ENCODE measurements around the gene RTKN.

The RTKN gene

GRCh38 chr2:74428675-74429074, 13.1 kb downstream of the RTKN start:
- WGBS (ENCODE audit: insufficient coverage) = 100% methylated on average over 5 of the region's 5 CpGs
- CTCF ChIA-PET = interaction anchor here (3.0 kb wide), 1 partner anchor 12 kb away, joined by 16 read pairs; no protein-coding TSS in a partner anchor
- peaks cover 0 to 4% (median 3%) of the 10 kb centered on the region in 4 experiments for H3K4me1 ChIP-seq (ENCODE audit: control extremely low read depth in 1 of 4, control insufficient read depth in 4 of 4, insufficient read depth in 4 of 4, low read length in 3 of 4)
- POLR2A ChIA-PET = no interaction called here
- H3K27ac ChIP-seq (ENCODE audit: insufficient read depth in 1 of 2, low read depth in 1 of 2, low read length in 2 of 2, poor library complexity in 1 of 2, severe bottlenecking in 2 of 2) = no peak overlapping the region
- H3K27me3 ChIP-seq (replicated peaks in 2 of 5; ENCODE audit: control insufficient read depth in 4 of 5, insufficient read depth in 5 of 5, low read length in 4 of 5) = no peaks in the 10 kb centered on the region
- H3K9me3 ChIP-seq (ENCODE audit: control extremely low read depth in 1 of 5, control insufficient read depth in 4 of 5, insufficient read depth in 2 of 5, low read depth in 1 of 5, low read length in 4 of 5) = no peaks in the 10 kb centered on the region
- DNase-seq = no peak
- H3K4me3 ChIP-seq (ENCODE audit: control insufficient read depth in 1 of 7, extremely low read depth in 1 of 7, insufficient read depth in 4 of 7, low read depth in 2 of 7, low read length in 6 of 7) = no peak overlapping the region
- H3K36me3 ChIP-seq (ENCODE audit: control insufficient read depth in 4 of 4, insufficient read depth in 4 of 4, low read length in 3 of 4) = peaks cover 2 to 74% (median 49%) of the 10 kb centered on the region in 4 experiments

DNA sequence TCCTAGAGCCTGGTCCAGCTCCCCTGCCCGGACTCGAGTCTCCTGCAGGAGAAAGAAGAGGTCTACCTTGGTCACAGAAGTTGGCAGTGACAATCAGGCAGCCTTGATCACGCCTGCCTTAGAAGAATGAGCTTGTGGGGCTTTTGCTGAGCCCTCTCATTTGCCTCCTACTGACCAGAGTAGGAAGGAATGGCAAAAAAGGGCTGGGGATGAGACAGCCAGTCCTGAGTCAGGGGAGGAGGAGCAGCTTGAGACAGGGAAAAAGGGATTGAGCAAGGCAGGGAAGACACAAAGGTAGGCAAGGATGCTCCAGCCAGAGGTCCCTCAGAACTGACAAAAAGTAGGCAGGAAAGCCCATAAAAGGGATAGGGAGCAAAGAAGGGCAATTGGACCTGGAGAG, 14.2 kb downstream of the RTKN start:
- H3K27ac ChIP-seq (ENCODE audit: insufficient read depth in 1 of 2, low read depth in 1 of 2, low read length in 2 of 2, poor library complexity in 1 of 2, severe bottlenecking in 2 of 2) = no peak overlapping the region
- H3K4me3 ChIP-seq (ENCODE audit: control insufficient read depth in 1 of 7, extremely low read depth in 1 of 7, insufficient read depth in 4 of 7, low read depth in 2 of 7, low read length in 6 of 7) = no peak overlapping the region
- ChIA-PET POLR2A (interaction anchor here (0.8 kb wide), 1 partner anchor 127 kb away, joined by 3 read pairs; the partner anchor contains the start of gene DOK1), CTCF (no interaction called here)
- H3K9me3 ChIP-seq (ENCODE audit: control extremely low read depth in 1 of 5, control insufficient read depth in 4 of 5, insufficient read depth in 2 of 5, low read depth in 1 of 5, low read length in 4 of 5) = no peaks in the 10 kb centered on the region
- H3K27me3 ChIP-seq (replicated peaks in 2 of 5; ENCODE audit: control insufficient read depth in 4 of 5, insufficient read depth in 5 of 5, low read length in 4 of 5) = no peaks in the 10 kb centered on the region
- WGBS (ENCODE audit: insufficient coverage) = 96% methylated on average over 3 of the region's 3 CpGs
- H3K36me3 ChIP-seq (ENCODE audit: control insufficient read depth in 4 of 4, insufficient read depth in 4 of 4, low read length in 3 of 4) = peaks cover 2 to 74% (median 49%) of the 10 kb centered on the region in 4 experiments
- DNase-seq = no peak
- peaks cover 0 to 4% (median 3%) of the 10 kb centered on the region in 4 experiments for H3K4me1 ChIP-seq (ENCODE audit: control extremely low read depth in 1 of 4, control insufficient read depth in 4 of 4, insufficient read depth in 4 of 4, low read length in 3 of 4)

DNA sequence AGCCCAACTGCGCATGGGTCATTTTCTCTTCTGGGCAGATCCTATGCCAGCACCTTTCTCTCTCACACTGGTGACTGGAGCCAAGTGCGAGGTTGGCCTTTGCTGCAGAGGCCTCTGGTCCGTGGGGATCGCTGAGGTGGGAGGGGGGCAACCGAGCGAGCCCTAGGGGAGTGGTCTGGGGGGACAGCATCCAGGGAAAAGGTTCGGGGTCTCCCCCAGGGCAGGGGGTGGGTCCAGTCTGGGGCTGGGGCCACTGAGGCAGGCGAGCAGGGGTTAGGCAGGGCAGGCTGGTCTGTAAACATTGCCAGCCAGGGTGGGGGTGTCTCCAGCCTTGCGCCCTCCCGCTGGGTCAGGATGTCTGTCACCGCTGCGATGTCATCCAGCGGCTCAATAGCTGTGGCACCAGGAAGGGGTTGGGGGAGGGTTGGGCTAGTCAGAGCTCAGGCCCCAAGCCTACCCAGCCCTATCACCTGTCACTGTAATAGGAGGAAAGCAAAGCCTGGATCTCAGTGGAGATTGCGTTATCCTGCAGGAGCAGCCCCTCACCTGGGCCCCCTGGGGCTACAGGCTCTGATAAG, 15.5 kb downstream of the RTKN start:
- WGBS (ENCODE audit: insufficient coverage) = 94% methylated on average over 11 of the region's 14 CpGs
- Histone ChIP-seq H3K27me3 (replicated peaks in 2 of 5; ENCODE audit: control insufficient read depth in 4 of 5, insufficient read depth in 5 of 5, low read length in 4 of 5) (no peaks in the 10 kb centered on the region), H3K36me3 (ENCODE audit: control insufficient read depth in 4 of 4, insufficient read depth in 4 of 4, low read length in 3 of 4) (peaks cover 2 to 65% (median 46%) of the 10 kb centered on the region in 4 experiments), H3K4me1 (ENCODE audit: control extremely low read depth in 1 of 4, control insufficient read depth in 4 of 4, insufficient read depth in 4 of 4, low read length in 3 of 4) (peaks cover 0 to 10% (median 7%) of the 10 kb centered on the region in 4 experiments), H3K9me3 (ENCODE audit: control extremely low read depth in 1 of 5, control insufficient read depth in 4 of 5, insufficient read depth in 2 of 5, low read depth in 1 of 5, low read length in 4 of 5) (no peaks in the 10 kb centered on the region), H3K4me3 (ENCODE audit: control insufficient read depth in 1 of 7, extremely low read depth in 1 of 7, insufficient read depth in 4 of 7, low read depth in 2 of 7, low read length in 6 of 7) (no peak overlapping the region), H3K27ac (ENCODE audit: insufficient read depth in 1 of 2, low read depth in 1 of 2, low read length in 2 of 2, poor library complexity in 1 of 2, severe bottlenecking in 2 of 2) (no peak overlapping the region)
- ChIA-PET CTCF (no interaction called here), POLR2A (no interaction called here)
- no peak for DNase-seq

- peaks cover 0 to 17% (median 13%) of the 10 kb centered on the region in 4 experiments for H3K4me1 ChIP-seq (ENCODE audit: control extremely low read depth in 1 of 4, control insufficient read depth in 4 of 4, insufficient read depth in 4 of 4, low read length in 3 of 4)
- DNase-seq = no peak
- H3K27me3 ChIP-seq (replicated peaks in 2 of 5; ENCODE audit: control insufficient read depth in 4 of 5, insufficient read depth in 5 of 5, low read length in 4 of 5) = no peaks in the 10 kb centered on the region
- no peaks in the 10 kb centered on the region for H3K9me3 ChIP-seq (ENCODE audit: control extremely low read depth in 1 of 5, control insufficient read depth in 4 of 5, insufficient read depth in 2 of 5, low read depth in 1 of 5, low read length in 4 of 5)
- POLR2A ChIA-PET = no interaction called here
- CTCF ChIA-PET = interaction anchor here (0.8 to 1.0 kb wide), 2 partner anchors 11 to 20 kb away, joined by 3 read pairs; no protein-coding TSS in a partner anchor
- peaks cover 2 to 60% (median 43%) of the 10 kb centered on the region in 4 experiments for H3K36me3 ChIP-seq (ENCODE audit: control insufficient read depth in 4 of 4, insufficient read depth in 4 of 4, low read length in 3 of 4)
- H3K27ac ChIP-seq (ENCODE audit: insufficient read depth in 1 of 2, low read depth in 1 of 2, low read length in 2 of 2, poor library complexity in 1 of 2, severe bottlenecking in 2 of 2) = no peak overlapping the region
- 96% methylated on average over 7 of the region's 7 CpGs for WGBS (ENCODE audit: insufficient coverage)
- H3K4me3 ChIP-seq (ENCODE audit: control insufficient read depth in 1 of 7, extremely low read depth in 1 of 7, insufficient read depth in 4 of 7, low read depth in 2 of 7, low read length in 6 of 7) = no peak overlapping the region
Measured at GRCh38 chr2:74425523-74425922, 16.2 kb downstream of the RTKN start.

- Histone ChIP-seq H3K9me3 (ENCODE audit: control extremely low read depth in 1 of 5, control insufficient read depth in 4 of 5, insufficient read depth in 2 of 5, low read depth in 1 of 5, low read length in 4 of 5) (no peaks in the 10 kb centered on the region), H3K36me3 (ENCODE audit: control insufficient read depth in 4 of 4, insufficient read depth in 4 of 4, low read length in 3 of 4) (peaks cover 2 to 55% (median 38%) of the 10 kb centered on the region in 4 experiments), H3K4me3 (ENCODE audit: control insufficient read depth in 1 of 7, extremely low read depth in 1 of 7, insufficient read depth in 4 of 7, low read depth in 2 of 7, low read length in 6 of 7) (no peak overlapping the region), H3K27ac (ENCODE audit: insufficient read depth in 1 of 2, low read depth in 1 of 2, low read length in 2 of 2, poor library complexity in 1 of 2, severe bottlenecking in 2 of 2) (no peak overlapping the region), H3K4me1 (ENCODE audit: control extremely low read depth in 1 of 4, control insufficient read depth in 4 of 4, insufficient read depth in 4 of 4, low read length in 3 of 4) (peaks cover 0 to 19% (median 13%) of the 10 kb centered on the region in 4 experiments), H3K27me3 (replicated peaks in 2 of 5; ENCODE audit: control insufficient read depth in 4 of 5, insufficient read depth in 5 of 5, low read length in 4 of 5) (no peaks in the 10 kb centered on the region)
- 95% methylated on average over 5 of the region's 5 CpGs for WGBS (ENCODE audit: insufficient coverage)
- CTCF ChIA-PET = interaction anchor here (0.6 to 1.0 kb wide), 3 partner anchors 12 to 22 kb away, joined by 3 read pairs; no protein-coding TSS in a partner anchor
- no peak for DNase-seq
- POLR2A ChIA-PET = no interaction called here
Measured at GRCh38 chr2:74424995-74425406, 16.7 kb downstream of the RTKN start.

GRCh38 chr2:74424139-74424992, 17.4 kb downstream of the RTKN start:
- peaks cover 2 to 49% (median 31%) of the 10 kb centered on the region in 4 experiments for H3K36me3 ChIP-seq (ENCODE audit: control insufficient read depth in 4 of 4, insufficient read depth in 4 of 4, low read length in 3 of 4)
- 80% methylated on average over 1 of the region's 5 CpGs for WGBS (ENCODE audit: insufficient coverage)
- H3K27ac ChIP-seq (ENCODE audit: insufficient read depth in 1 of 2, low read depth in 1 of 2, low read length in 2 of 2, poor library complexity in 1 of 2, severe bottlenecking in 2 of 2) = no peak overlapping the region
- H3K4me3 ChIP-seq (ENCODE audit: control insufficient read depth in 1 of 7, extremely low read depth in 1 of 7, insufficient read depth in 4 of 7, low read depth in 2 of 7, low read length in 6 of 7) = no peak overlapping the region
- no peak for DNase-seq
- ChIA-PET CTCF (interaction anchor here (0.6 to 1.1 kb wide), 5 partner anchors 16 to 40 kb away, joined by 3 read pairs; no protein-coding TSS in a partner anchor), POLR2A (no interaction called here)
- H3K27me3 ChIP-seq (replicated peaks in 2 of 5; ENCODE audit: control insufficient read depth in 4 of 5, insufficient read depth in 5 of 5, low read length in 4 of 5) = no peaks in the 10 kb centered on the region
- no peaks in the 10 kb centered on the region for H3K9me3 ChIP-seq (ENCODE audit: control extremely low read depth in 1 of 5, control insufficient read depth in 4 of 5, insufficient read depth in 2 of 5, low read depth in 1 of 5, low read length in 4 of 5)
- H3K4me1 ChIP-seq (ENCODE audit: control extremely low read depth in 1 of 4, control insufficient read depth in 4 of 4, insufficient read depth in 4 of 4, low read length in 3 of 4) = peaks cover 0 to 19% (median 13%) of the 10 kb centered on the region in 4 experiments
